Endodermal cell (in vitro differentiated cells): ENCODE measurements around the gene LRRIQ1. TPM values are rescaled to one million over a fixed set of nuclear protein-coding genes. Genes with fewer than 3 reads are reported as not detected.

ENCODE experiments used
- DNase-seq: peaks from one replicate; pipeline ENCODE4 v3.0.0-alpha.2; 2017
- H3K27ac ChIP-seq: 2 replicates; pipeline ENCODE4 v1.5.1; 2013; ENCODE audit warnings: mild to moderate bottlenecking, low read depth, low read length, moderate library complexity
- H3K27me3 ChIP-seq: 2 replicates; pipeline ENCODE4 v1.6.1; 2013; ENCODE audit warnings: mild to moderate bottlenecking, low read length, moderate library complexity; ENCODE audit not compliant: insufficient read depth, control insufficient read depth, poor library complexity, severe bottlenecking
- H3K36me3 ChIP-seq: 2 replicates; pipeline ENCODE4 v1.7.0; 2013; ENCODE audit warnings: mild to moderate bottlenecking, low read length, moderate library complexity; ENCODE audit not compliant: control insufficient read depth, insufficient read depth
- H3K4me1 ChIP-seq: one replicate; pipeline ENCODE4 v1.7.0; 2013; ENCODE audit warnings: low read length; ENCODE audit not compliant: control insufficient read depth, insufficient read depth
- H3K4me3 ChIP-seq: 2 replicates; pipeline ENCODE4 v1.5.1; 2013; ENCODE audit warnings: mild to moderate bottlenecking, low read length, moderate library complexity
- H3K9ac ChIP-seq: 2 replicates; pipeline ENCODE4 v1.6.1; 2013; ENCODE audit warnings: mild to moderate bottlenecking, low read length, moderate library complexity; ENCODE audit not compliant: poor library complexity, severe bottlenecking; ENCODE audit errors: extremely low read depth
- H3K9me3 ChIP-seq: 2 replicates; pipeline ENCODE4 v1.6.1; 2013; ENCODE audit warnings: mild to moderate bottlenecking, low read length, moderate library complexity; ENCODE audit not compliant: control insufficient read depth
- H3K27ac Mint-ChIP-seq: 2 replicates; pipeline ENCODE4 v1.8.0; 2020; ENCODE audit warnings: mixed read lengths
- H3K27me3 Mint-ChIP-seq: 2 replicates; pipeline ENCODE4 v1.8.0; 2021; ENCODE audit warnings: mild to moderate bottlenecking, mixed read lengths; ENCODE audit not compliant: insufficient read depth
- H3K36me3 Mint-ChIP-seq: 2 replicates; pipeline ENCODE4 v1.8.0; 2020; ENCODE audit warnings: low read depth, mixed read lengths
- H3K4me1 Mint-ChIP-seq: 2 replicates; pipeline ENCODE4 v1.8.0; 2020; ENCODE audit warnings: mixed read lengths
- H3K4me3 Mint-ChIP-seq: 2 replicates; pipeline ENCODE4 v1.8.0; 2020; ENCODE audit warnings: mild to moderate bottlenecking, moderate library complexity, mixed read lengths
- H3K9me3 Mint-ChIP-seq: 2 replicates; pipeline ENCODE4 v1.8.0; 2020; ENCODE audit warnings: mild to moderate bottlenecking, mixed read lengths
- CTCF ChIP-seq: fragments of 200-600 bp; sonication (generic); conservative IDR thresholded peaks from 2 replicates; pipeline ENCODE4 v1.5.0; 2021; ENCODE audit warnings: antibody characterized with exemption, mild to moderate bottlenecking
- WGBS, 2 experiments: methylation state at CpG; one replicate each; pipeline versions ENCODE4 v1.1.5 to v1.1.7; 2013; ENCODE audit warnings: missing lambda C conversion rate in 2 of 2, mixed read lengths in 1 of 2; ENCODE audit not compliant: insufficient coverage in 1 of 2, insufficient read length in 1 of 2; 5-methylcytosine and 5-hydroxymethylcytosine counted together
- total RNA-seq, 2 donors: library from RNA; stranded (reverse); fragmentation: NEBNext Ultra II Directional in 1 of 2; extraction: Animal tissue kit (Norgen Biotek cat#: 25700) in 1 of 2; gene quantifications; 2 replicates in 1 of 2; 3 replicates in 1 of 2; pipeline ENCODE4 v1.2.1, GENCODE V29; 2021

The LRRIQ1 gene
- total RNA-seq, 2 donors from 2014 or later: 2.9 to 6.2 TPM

DNA sequence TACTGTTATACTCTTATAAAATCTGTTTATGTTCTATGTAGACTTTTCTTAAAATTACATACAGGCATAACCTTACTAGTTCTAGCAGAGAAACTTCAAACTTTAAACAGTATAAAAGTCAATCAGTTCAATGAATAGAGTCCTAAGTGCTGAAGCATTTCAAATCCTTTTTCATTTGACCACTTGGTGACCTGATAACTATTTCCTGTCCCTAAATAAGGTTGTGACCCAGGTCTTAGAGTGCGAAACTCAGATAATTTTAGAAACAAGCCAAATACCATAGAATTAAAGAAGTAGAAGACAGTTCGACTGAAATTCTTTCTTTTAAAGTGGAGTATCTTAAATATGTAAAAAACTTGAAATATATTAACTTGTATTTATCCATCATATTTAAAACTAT lies 147.7 kb downstream of the LRRIQ1 start:
- Histone ChIP-seq H3K9me3 (no peaks in the 10 kb centered on the region), H3K4me3 (no peak overlapping the region), H3K27me3 (no peaks in the 10 kb centered on the region), H3K27ac (no peak overlapping the region), H3K4me1 (no peaks in the 10 kb centered on the region), H3K36me3 (no peaks in the 10 kb centered on the region), H3K9ac (no peak overlapping the region)
- Mint-ChIP-seq H3K36me3 (no peaks in the 10 kb centered on the region), H3K27me3 (no peaks in the 10 kb centered on the region), H3K4me3 (no peak overlapping the region), H3K27ac (no peak overlapping the region), H3K9me3 (no peaks in the 10 kb centered on the region), H3K4me1 (no peaks in the 10 kb centered on the region)
- no peak for TF ChIP-seq CTCF
- no peak for DNase-seq
- whole genome bisulfite sequencing, 2 experiments: 80% methylated on average over 2 of the region's 2 CpGs; no CpG with 5 or more reads in 1 of the 2 experiments

DNA sequence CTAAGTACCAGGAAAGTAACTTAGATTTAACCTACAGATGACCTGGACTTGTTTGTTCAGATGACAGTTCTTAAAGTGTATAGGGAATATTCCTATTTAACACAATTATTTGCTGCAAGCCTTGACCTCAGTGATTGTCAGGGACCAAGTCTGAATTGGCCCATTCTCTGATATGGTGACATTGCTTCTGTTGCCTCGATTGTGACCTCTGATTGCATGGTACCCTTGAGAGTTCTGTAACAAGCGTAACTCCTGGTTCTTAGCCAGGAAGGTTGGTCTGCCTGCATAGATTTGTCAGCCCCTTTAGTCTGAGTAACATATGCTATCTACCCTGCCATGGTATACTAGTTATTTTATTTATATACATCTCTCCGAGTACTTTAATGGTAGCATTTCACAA lies 150.1 kb downstream of the LRRIQ1 start:
- no peaks in the 10 kb centered on the region for H3K36me3 ChIP-seq
- no peaks in the 10 kb centered on the region for H3K27me3 ChIP-seq
- DNase-seq: no peak
- Mint-ChIP-seq H3K4me3 (no peak overlapping the region), H3K27me3 (no peaks in the 10 kb centered on the region), H3K36me3 (no peaks in the 10 kb centered on the region), H3K27ac (no peak overlapping the region), H3K4me1 (no peaks in the 10 kb centered on the region), H3K9me3 (no peaks in the 10 kb centered on the region)
- H3K27ac ChIP-seq: no peak overlapping the region
- no peaks in the 10 kb centered on the region for H3K4me1 ChIP-seq
- no peak overlapping the region for H3K4me3 ChIP-seq
- H3K9me3 ChIP-seq: no peaks in the 10 kb centered on the region
- H3K9ac ChIP-seq: no peak overlapping the region
- WGBS, 2 experiments: 87% methylated on average over 2 of the region's 3 CpGs; no CpG with 5 or more reads in 1 of the 2 experiments
- TF ChIP-seq CTCF: no peak

GRCh38 chr12:85188619-85189018 lies 152.5 kb downstream of the LRRIQ1 start:
- Mint-ChIP-seq H3K9me3 (no peaks in the 10 kb centered on the region), H3K4me1 (no peaks in the 10 kb centered on the region), H3K27me3 (no peaks in the 10 kb centered on the region), H3K4me3 (no peak overlapping the region), H3K36me3 (no peaks in the 10 kb centered on the region), H3K27ac (no peak overlapping the region)
- 93 to 100% methylated on average over 3 of the region's 3 CpGs for WGBS, 2 experiments
- Histone ChIP-seq H3K9ac (no peak overlapping the region), H3K36me3 (no peaks in the 10 kb centered on the region), H3K27me3 (no peaks in the 10 kb centered on the region), H3K27ac (no peak overlapping the region), H3K4me1 (no peaks in the 10 kb centered on the region), H3K4me3 (no peak overlapping the region), H3K9me3 (no peaks in the 10 kb centered on the region)
- no peak for TF ChIP-seq CTCF
- DNase-seq: no peak
